ENCODE data around the gene FBXO45.
"Not testable (repeated sequence)": the region's sequence is repeated elsewhere in the genome, so short reads cannot be mapped to it uniquely, and the experiment has no call there.

The FBXO45 gene

DNA sequence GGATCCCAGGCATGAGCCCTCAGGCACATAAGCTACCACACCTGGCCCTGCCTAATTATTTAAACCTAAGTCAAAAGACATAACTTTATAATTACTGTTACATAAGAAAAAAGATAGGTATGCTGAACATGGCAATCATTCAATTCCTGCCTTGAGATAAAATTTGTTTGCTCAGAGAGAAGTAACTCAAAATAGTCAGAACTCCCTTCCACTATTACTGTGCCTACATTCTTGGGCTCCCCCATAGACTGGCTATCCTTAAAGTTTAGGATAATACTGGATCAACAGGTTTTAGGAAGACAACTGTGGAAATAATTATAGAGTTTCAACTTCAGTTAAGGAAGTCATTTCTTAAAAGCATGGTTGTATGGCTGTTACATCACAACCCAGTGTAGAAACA lies 10.0 kb upstream of the FBXO45 start:
- DNase-seq: no peak

DNA sequence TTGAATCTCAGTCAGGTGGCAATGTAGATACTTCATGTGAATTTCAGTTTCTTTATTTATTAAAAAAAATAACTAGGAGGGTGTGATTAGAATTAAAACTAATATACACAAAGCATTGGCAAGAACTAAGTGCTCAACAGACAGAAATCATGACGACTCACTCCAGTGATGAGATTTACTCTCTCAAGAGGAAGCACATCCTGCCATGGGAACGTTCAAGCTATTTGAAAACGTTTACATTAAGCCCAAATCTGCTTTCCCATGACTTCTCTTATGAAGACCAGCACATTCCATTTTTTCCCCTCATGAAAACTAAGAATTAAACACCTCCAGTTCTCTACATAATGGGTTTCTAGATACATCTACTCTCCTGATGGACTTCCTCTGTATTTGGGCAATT lies 8.6 kb upstream of the FBXO45 start:
- DNase-seq: no peak

- DNase-seq: no peak
Measured at GRCh38 chr3:196563721-196564225, 4.7 kb upstream of the FBXO45 start.

- DNase-seq: no peak
Measured at GRCh38 chr3:196569003-196569516, 600 bp downstream of the FBXO45 start.

GRCh38 chr3:196570332-196570731 lies 1.9 kb downstream of the FBXO45 start:
- not testable (repeated sequence) for DNase-seq

DNA sequence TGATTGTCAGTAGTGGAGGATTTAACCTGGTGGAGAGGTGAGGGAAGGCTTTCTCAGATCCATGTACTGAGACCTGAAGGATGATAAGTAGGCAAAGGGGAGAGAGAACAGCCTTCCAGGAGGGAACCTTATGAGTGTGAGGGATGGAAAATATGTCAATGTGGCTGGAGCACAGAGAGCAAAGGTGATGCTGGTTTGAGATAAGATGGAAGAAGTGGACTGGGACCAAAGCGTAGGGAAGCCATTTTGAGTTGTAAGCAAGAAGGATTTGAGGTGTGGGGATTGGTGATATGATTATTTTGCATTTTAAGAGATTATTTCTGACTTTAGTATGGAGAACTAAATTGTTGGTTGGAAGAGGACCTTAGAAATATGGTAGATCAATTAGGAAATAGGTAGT lies 3.9 kb downstream of the FBXO45 start:
- no peak for DNase-seq

DNA sequence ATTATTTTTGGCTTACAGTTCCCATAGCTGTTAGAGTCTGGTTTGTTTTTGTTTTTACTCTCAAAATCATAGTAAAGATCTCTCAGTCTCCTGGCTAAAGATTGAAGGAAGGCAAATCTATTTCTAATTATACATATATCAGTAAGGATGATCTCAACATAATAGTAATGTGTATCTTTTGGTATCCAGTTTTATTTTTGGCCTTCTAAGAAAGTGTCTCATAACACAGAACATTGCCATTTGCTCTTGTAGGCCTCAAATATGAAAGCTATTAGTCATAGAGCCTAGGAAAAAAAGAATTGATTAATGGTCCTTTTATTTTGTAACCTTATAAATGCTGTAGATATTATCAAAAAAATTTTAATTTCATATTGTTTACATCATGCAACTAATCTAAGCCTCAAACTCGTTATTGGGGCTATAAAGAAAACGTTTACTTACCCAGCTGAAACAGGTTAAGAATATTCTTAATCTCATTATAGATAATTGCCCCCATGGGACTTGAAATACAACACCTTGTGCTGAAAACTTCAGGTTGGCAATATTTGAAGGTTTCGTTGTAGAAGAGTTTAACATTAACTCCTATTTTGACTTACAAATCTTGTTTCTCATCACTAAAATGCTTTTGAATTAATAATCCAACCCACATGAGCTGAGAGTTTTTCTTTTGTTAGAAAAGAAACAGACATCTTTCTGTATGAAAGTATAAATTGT lies 16.7 kb downstream of the FBXO45 start:
- DNase-seq: no peak

GRCh38 chr3:196590279-196590678 lies 21.8 kb downstream of the FBXO45 start:
- no peak for DNase-seq

GRCh38 chr3:196596355-196596754 lies 27.9 kb downstream of the FBXO45 start:
- no peak for DNase-seq

DNA sequence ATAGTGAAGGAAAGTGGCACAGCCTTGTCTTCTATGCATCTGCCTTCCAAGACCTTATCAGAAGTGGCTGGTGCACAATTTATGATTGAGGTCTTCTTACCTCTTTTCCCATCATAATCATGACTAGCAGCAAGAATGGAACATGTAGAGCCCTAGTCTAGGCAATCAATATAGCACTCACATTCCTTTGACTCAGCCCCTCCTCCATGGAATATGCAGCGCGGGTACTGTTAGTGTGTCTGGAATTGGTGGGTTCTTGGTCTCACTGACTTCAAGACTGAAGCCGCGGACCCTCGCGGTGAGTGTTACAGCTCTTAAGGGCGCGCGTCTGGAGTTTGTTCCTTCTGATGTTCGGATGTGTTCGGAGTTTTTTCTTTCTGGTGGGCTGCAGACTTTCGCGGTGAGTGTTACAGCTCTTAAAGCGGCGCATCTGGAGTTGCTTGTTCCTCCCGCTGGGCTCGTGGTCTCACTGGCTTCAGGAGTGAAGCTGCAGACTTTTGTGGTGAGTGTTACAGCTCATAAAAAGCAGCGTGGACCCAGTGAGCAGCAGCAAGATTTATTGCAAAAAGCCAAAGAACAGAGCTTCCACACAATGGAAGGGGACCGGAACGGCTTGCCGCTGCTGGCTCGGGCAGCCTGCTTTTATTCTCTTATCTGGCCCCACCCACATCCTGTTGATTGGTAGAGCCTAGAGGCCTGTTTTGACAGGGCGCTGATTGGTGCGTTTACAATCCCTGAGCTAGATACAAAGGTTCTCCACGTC lies 29.7 kb downstream of the FBXO45 start:
- DNase-seq: not testable (repeated sequence)

- no peak for DNase-seq
Measured at GRCh38 chr3:196599734-196600128, 31.3 kb downstream of the FBXO45 start.

DNA sequence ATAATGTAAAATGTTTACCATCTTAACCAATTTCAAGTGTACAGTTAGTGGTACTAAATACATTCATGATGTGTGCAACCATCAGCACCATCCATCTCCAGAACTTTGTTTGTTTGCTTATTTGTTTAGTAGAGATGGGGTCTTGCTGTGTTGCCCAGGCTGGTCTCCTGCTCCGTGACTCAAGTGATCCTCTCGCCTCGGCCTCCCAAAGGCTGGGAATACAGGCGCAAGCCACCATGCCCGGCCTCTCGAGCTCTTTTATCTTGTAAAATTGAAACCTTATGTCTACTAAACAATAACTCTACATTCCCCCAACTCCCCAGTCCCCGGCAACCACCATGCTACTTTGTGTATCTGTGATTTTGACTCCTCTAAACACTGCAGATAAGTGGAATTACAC lies 31.9 kb downstream of the FBXO45 start:
- DNase-seq: no peak

DNA sequence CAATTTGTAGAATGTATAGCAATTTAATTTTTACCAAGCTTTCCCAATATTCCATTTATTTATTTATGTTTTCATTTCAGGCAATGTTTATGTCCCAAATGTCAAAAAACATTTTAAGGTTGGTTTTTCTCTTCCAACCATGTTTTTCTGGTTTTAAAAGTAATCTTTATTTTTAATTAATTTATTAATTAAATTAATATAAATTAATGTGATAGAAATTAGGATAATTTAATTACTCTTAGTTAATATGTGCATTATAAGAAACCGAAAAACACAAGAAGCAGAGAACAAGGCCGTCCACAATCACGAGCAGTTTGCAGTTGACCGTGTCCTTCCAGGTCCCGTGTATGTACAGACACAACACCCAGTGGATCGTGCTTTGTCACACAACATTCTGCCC lies 34.2 kb downstream of the FBXO45 start:
- DNase-seq: no peak

DNA sequence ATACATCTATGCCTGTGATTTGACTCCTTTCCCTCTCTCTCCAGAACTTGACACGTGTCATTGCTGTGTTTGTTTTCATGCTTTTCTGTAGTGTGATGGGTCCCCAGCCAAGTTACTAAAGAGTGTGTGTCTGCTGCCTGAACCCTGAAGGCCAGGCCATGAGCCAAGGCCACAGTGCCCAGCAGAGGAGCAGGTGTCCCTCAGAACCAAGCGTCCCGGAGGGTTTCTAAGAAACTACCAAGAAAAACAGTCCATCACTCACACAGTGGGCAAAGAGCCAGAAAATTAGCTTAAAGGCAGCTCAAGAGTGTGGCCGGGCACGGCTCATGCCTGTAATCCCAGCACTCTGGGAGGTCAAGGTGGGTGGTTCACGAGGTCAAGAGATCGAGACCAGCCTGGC lies 35.2 kb downstream of the FBXO45 start:
- no peak for DNase-seq

- DNase-seq: no peak
Measured at GRCh38 chr3:196604548-196604947, 36.1 kb downstream of the FBXO45 start.

- no peak for DNase-seq
Measured at GRCh38 chr3:196608693-196609092, 40.2 kb downstream of the FBXO45 start.

DNA sequence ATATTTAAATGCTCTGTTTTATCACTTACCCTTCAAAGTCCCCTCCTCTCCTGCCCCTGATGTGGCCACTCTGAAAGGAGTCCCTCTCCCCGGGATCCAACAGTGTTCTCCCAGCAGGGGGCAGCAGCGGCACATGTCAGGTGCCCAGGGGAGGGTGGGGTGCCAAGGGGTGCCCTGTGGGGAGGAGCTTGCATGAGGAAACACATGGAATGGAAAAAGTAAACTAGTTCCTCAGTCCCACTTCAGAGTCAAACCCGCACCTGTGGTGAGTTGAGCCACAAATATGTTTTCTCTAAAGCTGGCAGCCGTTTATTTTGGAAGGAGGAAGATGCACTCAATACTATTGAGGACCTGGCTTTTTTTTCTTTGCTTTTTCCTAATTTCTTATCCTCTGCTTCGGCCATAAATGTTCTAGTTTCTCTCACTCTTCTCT lies 40.9 kb downstream of the FBXO45 start:
- DNase-seq: no peak

DNA sequence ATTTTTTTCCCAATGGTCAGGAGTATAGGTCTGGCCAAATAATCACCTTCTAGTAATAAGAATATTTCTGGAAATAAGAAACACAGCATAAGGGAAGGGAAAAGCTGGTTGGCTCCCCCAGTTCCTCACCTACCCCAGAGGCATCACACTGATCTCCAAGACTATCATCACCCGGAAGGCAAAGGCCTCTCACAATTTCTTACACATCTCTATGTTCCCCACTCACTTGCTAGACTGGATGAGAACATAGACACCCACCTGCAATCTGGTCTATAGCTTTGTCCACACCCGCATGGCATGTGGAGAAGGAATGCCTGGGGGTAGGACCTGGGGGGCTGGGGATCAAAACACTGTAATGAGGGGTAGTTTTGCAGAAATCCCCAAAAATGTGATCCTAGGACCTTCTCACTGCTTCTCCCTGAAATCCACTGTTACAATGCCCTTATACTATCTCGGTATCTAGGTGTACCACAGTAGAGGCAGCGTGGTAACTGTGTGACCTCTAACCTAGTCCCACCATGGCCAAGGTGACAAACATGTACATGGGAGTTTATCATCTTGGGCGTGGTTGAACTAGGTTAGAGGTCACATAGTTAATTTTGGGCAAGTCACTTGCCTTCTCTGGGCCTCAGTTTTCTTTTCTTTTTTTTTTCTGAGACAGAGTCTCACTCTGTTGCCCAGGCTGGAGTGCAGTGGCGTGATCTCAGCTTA lies 41.5 kb downstream of the FBXO45 start:
- no peak for DNase-seq

GRCh38 chr3:196611761-196612483 lies 43.5 kb downstream of the FBXO45 start:
- DNase-seq: no peak

DNA sequence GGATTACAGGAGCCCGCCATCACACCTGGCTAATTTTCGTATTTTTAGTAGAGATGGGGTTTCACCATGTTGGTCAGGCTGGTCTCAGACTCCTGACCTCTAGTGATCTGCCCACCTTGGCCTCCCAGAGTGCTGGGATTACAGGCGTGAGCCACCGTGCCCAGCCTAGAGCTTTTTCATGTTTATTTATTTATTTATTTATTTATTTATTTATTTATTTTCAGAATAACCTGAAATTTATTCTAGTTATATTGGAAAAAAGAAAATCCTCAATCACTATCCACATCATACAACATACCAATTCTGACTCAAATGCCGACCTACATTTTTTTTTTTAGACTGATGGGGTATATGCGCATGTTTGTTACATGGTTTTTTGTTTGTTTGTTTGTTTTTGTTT lies 46.8 kb downstream of the FBXO45 start:
- not testable (repeated sequence) for DNase-seq

- no peak for DNase-seq
Measured at GRCh38 chr3:196617256-196617655, 48.8 kb downstream of the FBXO45 start.

DNA sequence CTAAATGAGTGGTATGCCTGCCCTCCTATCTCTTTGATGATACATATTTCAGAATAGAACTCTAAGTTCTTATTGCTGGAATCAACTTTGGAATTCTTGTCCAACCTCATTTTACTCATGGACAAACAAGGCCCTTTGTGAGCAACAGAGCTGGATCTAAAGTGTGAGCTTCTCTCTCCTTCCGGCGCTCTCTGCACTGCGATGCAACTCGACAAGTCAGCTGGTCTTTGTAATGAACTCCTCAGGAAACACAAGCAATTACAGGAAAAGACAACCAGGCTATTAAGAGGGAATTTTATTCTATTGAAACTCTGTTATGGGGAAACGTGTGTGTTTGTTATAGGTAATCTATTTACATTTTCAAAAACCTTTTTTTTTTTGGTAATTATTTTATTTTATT lies 50.8 kb downstream of the FBXO45 start:
- DNase-seq: peak; percentile 5

- not testable (repeated sequence) for DNase-seq
Measured at GRCh38 chr3:196619627-196620026, 51.2 kb downstream of the FBXO45 start.
